GM19324 (cell line): ENCODE data around the gene SYT7.
"Not testable (repeated sequence)": the region's sequence is repeated elsewhere in the genome, so short reads cannot be mapped to it uniquely, and the experiment has no call there.

ENCODE experiments used
- ATAC-seq: cut with Tn5 transposase; IDR thresholded peaks from one replicate; pipeline ENCODE4 v1.9.1; 2021; ENCODE audit warnings: mild to moderate bottlenecking, moderate library complexity; ENCODE audit not compliant: unreplicated experiment, low FRiP score

The SYT7 gene

GRCh38 chr11:61482513-61482912, 98.4 kb downstream of the SYT7 start:
- ATAC-seq = no peak

DNA sequence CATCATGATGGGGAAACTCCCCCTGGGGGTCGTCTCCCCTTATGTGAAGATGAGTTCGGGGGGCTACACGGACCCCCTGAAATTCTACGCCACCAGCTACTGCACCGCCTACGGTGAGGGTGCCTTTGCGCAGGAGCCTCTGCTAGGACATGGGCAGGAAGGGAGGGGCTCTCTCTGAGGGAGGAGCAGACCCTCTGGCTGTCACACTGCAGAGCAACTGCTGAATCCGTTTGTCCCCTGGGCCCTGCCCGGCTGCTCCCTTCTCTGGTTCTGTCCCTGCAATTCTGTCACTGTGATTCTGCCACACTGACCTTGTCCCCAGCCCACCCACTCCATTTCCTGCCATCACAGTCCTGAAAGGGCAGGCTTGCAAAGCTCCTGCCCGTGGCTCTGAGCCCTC, 99.1 kb downstream of the SYT7 start:
- ATAC-seq = no peak

- no peak for ATAC-seq
Observed at GRCh38 chr11:61480994-61481335, 99.9 kb downstream of the SYT7 start.

GRCh38 chr11:61480261-61480993, 100.4 kb downstream of the SYT7 start:
- no peak for ATAC-seq

DNA sequence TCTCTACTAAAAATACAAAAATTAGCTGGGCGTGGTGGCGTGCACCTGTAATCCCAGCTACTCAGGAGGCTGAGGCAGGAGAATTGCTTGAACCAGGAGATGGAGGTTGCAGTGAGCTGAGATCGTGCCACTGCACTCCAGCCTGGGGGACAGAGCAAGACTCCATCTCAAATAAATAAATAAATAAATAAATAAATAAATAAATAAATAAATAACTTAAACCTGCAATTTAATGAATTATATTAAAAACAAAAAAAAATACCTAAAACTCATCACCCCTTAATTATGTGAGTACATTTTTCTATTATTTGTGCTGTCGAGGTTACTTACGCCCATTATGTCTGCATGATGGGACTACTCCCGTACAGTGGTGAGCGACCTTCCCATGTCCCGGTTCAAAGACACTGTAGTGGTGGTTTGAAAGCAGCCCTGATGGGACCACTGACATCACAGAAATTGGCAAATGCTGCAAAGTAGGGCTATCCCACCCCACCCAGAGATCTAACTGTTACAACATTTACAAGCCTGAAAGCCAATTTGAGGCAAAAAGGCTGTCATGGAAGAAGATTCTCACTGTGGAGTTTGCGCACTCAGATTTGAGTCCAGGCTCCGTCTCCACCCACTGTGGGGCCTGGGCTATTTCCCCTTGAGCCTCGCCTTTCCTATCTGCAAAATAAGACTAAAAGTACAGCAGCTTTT, 101.4 kb downstream of the SYT7 start:
- not testable (repeated sequence) for ATAC-seq

DNA sequence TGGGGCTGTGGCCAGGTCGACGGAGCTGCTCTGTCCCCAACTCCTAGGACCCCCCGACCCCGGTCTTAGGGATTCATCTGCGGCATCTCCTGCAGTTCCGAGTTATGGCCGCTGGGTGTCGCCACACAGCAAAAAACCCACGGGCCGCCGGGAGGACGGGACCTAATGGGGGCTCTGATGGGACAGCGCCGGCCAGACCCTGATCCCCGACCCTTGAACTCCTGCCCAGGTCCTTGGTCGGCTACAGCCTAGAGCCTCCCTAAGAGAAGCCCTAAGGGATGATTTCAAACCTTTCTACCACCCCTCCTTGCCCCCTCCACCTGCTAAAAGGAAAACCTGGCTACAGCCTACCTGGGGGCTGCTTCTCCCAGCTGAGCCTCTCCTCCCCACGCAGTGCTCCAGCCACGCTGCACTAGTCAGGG, 103.1 kb downstream of the SYT7 start:
- ATAC-seq = no peak

GRCh38 chr11:61477126-61477525, 103.8 kb downstream of the SYT7 start:
- ATAC-seq = no peak

- ATAC-seq = no peak
Observed at GRCh38 chr11:61476371-61476770, 104.5 kb downstream of the SYT7 start.

DNA sequence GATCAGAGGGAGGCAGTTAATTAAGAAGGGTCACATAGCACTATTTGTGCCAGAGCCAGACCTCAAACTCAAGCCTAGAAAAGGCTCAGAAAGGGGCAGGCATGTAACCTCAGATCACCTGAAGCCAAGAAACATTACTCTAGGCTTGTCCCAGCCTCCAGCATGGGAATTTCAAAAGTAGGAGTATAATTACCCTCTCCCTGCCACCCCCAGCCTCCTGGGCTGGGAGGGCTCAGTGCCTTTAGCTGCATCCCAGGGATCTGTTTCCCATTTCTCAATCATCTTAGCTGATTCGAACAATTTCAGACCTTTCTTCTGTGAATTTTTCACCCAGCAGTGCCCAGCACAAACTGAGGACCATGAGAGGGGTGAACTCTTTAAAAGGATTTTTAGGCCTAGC, 105.4 kb downstream of the SYT7 start:
- no peak for ATAC-seq

GRCh38 chr11:61474013-61474643, 106.7 kb downstream of the SYT7 start:
- ATAC-seq = no peak

DNA sequence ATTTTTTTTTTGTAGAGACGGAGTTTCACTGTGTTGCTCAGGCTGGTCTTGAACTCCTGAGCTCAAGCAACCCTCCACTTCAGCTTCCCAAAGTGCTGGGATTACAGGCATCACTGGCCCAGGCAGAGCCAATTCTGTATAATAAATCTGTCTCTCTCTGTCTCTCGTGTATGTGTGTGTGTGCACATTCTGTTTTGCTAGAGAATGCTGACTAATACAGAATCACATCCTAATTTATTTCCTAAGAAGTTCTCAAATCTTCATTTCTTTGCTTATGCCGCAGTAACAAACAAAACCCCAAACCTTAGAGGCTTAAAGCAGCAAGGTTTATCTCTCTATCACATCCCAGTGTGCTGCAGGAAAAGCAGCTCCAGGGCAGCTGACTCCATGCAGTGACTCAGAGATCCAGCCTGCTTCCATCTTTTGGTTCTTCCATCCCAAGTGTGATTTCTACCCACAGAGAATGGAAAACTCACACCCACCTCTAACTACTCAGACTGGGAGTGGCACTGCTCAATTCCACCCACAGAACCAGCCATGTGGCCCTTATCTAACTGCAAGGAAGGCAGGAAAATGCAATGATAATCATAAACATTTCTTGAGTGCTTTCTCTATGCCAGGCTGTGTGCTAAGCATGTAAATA, 107.4 kb downstream of the SYT7 start:
- no peak for ATAC-seq

GRCh38 chr11:61472868-61473267, 108.0 kb downstream of the SYT7 start:
- ATAC-seq = no peak

DNA sequence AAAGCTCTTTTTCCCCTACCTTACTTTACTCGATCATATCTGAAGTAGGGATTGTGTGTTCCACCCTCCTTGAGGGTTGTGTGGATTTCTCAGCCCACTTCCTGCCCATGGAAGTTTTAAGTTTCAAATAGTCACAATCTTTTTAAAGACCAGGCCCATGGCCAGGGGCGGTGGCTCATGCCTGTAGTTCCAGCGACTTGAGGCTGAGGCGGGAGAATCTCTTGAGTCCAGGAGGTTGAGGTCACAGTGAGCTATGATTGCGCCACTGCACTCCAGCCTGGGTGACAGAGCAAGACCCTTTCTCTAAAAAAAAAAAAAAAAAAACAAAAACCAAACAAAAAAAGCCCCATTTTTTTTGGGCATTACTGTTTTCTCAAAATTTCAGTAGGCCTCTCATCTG, 108.6 kb downstream of the SYT7 start:
- ATAC-seq = no peak

- no peak for ATAC-seq
Observed at GRCh38 chr11:61468002-61468401, 112.9 kb downstream of the SYT7 start.

DNA sequence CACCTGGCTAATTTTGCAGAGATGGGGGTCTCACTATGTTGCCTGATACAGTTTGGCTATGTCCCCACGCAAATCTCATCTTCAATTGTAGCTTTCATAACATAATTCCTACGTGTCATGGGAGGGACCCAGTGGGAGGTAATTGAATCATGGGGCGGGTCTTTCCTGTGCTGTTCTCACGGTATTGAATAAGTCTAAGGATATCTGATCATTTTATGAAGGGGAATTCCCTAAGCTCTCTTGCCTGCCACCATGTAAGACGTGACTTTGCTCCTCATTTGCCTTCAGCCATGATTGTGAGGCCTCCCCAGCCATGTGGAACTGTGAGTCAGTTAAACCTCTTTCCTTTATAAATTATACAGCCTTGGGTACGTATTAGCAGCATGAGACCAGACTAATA, 113.3 kb downstream of the SYT7 start:
- ATAC-seq = not testable (repeated sequence)
